ENCODE results near the gene DYNC2H1.

DNA sequence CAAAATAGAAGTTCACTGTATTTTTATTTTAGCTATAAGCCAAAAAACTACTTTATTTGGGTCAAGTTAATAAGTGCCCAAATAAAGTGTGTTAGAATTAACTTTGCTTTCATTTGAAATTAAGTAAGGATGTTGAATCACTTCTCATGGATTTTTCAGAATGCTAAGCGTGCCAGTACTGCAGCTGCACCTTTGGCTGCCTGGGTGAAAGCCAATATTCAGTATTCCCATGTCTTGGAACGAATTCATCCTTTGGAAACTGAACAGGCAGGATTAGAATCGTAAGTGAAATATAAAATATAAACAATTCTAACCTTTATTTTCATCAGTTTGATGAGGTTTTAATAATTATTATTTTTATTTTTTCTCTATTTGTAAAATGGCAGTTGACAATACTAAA, 113.6 kb downstream of the DYNC2H1 start:
- TF ChIP-seq, protein P1, sequence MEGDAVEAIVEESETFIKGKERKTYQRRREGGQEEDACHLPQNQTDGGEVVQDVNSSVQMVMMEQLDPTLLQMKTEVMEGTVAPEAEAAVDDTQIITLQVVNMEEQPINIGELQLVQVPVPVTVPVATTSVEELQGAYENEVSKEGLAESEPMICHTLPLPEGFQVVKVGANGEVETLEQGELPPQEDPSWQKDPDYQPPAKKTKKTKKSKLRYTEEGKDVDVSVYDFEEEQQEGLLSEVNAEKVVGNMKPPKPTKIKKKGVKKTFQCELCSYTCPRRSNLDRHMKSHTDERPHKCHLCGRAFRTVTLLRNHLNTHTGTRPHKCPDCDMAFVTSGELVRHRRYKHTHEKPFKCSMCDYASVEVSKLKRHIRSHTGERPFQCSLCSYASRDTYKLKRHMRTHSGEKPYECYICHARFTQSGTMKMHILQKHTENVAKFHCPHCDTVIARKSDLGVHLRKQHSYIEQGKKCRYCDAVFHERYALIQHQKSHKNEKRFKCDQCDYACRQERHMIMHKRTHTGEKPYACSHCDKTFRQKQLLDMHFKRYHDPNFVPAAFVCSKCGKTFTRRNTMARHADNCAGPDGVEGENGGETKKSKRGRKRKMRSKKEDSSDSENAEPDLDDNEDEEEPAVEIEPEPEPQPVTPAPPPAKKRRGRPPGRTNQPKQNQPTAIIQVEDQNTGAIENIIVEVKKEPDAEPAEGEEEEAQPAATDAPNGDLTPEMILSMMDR (IDR thresholded peaks at IDR 0.05 in 8 of 11, conservative IDR thresholded peaks at IDR 0.05 in 3 of 11) = no peak
- TF ChIP-seq POLR2A (IDR thresholded peaks at IDR 0.05) = no peak

Measured in spleen (tissue), 7 donors.